GM12878 (cell line): ENCODE data around the gene CACNG5. TPM values are rescaled to one million over a fixed set of nuclear protein-coding genes. Genes with fewer than 3 reads are reported as not detected.

Source experiments
- ATAC-seq: fragments of 200-7000 bp; cut with Tn5 transposase; 3 replicates; pipeline ENCODE4 v1.9.1; 2020; ENCODE audit warnings: mild to moderate bottlenecking, moderate library complexity
- BruUV-seq: library from RNA; stranded (reverse); fragments of 400-500 nt; replicated peaks from 2 replicates; lab custom pipeline; 2021; lab: Mats Ljungman, UMichigan
- CTCF ChIA-PET: fragments of 300-600 bp; sonication (Branson Sonifier 250); formaldehyde crosslinking; extraction: SDS; loops from one replicate; lab custom pipeline; 2021; ENCODE audit warnings: inconsistent platforms; lab: Yijun Ruan, JAX
- POLR2A ChIA-PET: fragments of 350-600 bp; formaldehyde crosslinking; extraction: SDS; loops from one replicate; lab custom pipeline; 2021; ENCODE audit warnings: inconsistent platforms; lab: Charles Lee
- RAD21 ChIA-PET: fragments of 300-600 bp; sonication (Branson Sonifier 250); formaldehyde crosslinking; loops from one replicate; lab custom pipeline; 2023; ENCODE audit warnings: antibody characterized with exemption; ENCODE audit not compliant: unreplicated experiment; lab: Charles Lee
- SMC1A ChIA-PET: fragments of 300-600 bp; sonication (Branson Sonifier 250); formaldehyde crosslinking; loops from one replicate; lab custom pipeline; 2023; ENCODE audit not compliant: unreplicated experiment, uncharacterized antibody; lab: Charles Lee
- DNase-seq: peaks from one replicate; pipeline ENCODE4 v3.0.0-alpha.2; 2011; ENCODE audit warnings: low read depth, low spot score
- FAIRE-seq: peaks from 3 replicates; lab custom pipeline; 2011; peaks lifted over from hg19 to GRCh38; lab: Jason Lieb, UNC
- H2AFZ ChIP-seq: 2 replicates; pipeline ENCODE4 v1.6.0; 2011; ENCODE audit warnings: low read depth, low read length, control low read depth; ENCODE audit not compliant: control insufficient read depth
- H3K27ac ChIP-seq: 2 replicates; pipeline ENCODE4 v1.5.1; 2011; ENCODE audit warnings: control low read depth; ENCODE audit not compliant: control insufficient read depth, insufficient read depth
- H3K27me3 ChIP-seq, 2 experiments: replicated peaks in 1 of 2; 2 replicates each; pipeline versions ENCODE4 v1.6.0 to v1.6.1; 2011; ENCODE audit warnings: low read length in 1 of 2; ENCODE audit not compliant: control insufficient read depth in 2 of 2, insufficient read depth in 2 of 2
- H3K36me3 ChIP-seq, 2 experiments: 2 replicates each; pipeline ENCODE4 v1.5.1; 2011; ENCODE audit warnings: low read length in 1 of 2; ENCODE audit not compliant: control insufficient read depth in 2 of 2, insufficient read depth in 2 of 2
- H3K4me1 ChIP-seq: 2 replicates; pipeline ENCODE4 v1.6.1; 2011; ENCODE audit warnings: mild to moderate bottlenecking, low read length, moderate library complexity, mixed read lengths; ENCODE audit not compliant: control insufficient read depth, insufficient read depth
- H3K4me2 ChIP-seq: 2 replicates; pipeline ENCODE4 v1.6.0; 2011; ENCODE audit warnings: control low read depth; ENCODE audit not compliant: control insufficient read depth, insufficient read depth
- H3K4me3 ChIP-seq: fragments of 200-600 bp; sonication (generic); 2 replicates; pipeline ENCODE4 v1.5.1; 2016
- H3K79me2 ChIP-seq: 2 replicates; pipeline ENCODE4 v1.6.0; 2011; ENCODE audit warnings: low read length; ENCODE audit not compliant: control insufficient read depth, insufficient read depth
- H3K9ac ChIP-seq: 2 replicates; pipeline ENCODE4 v1.8.0; 2011; ENCODE audit warnings: low read length, control low read depth, mixed read lengths; ENCODE audit not compliant: control insufficient read depth, insufficient read depth
- H3K9me3 ChIP-seq: replicated peaks from 3 replicates; pipeline ENCODE4 v1.5.1; 2011; ENCODE audit warnings: mild to moderate bottlenecking, low read length; ENCODE audit not compliant: control insufficient read depth, insufficient read depth
- H4K20me1 ChIP-seq: 2 replicates; pipeline ENCODE4 v1.6.0; 2011; ENCODE audit not compliant: control insufficient read depth, insufficient read depth
- ASH2L ChIP-seq: fragments of 300-600, 200-600 bp; sonication (generic); IDR thresholded peaks from 2 replicates; pipeline ENCODE4 v1.6.1; 2017; ENCODE audit warnings: low read depth, mild to moderate bottlenecking, borderline replicate concordance
- BRCA1 ChIP-seq: IDR thresholded peaks from 2 replicates; pipeline ENCODE4 v1.6.1; 2011; ENCODE audit warnings: low read depth, low read length, improper control_type of control experiment
- CHD1 ChIP-seq: IDR thresholded peaks from 2 replicates; pipeline ENCODE4 v1.6.1; 2012; ENCODE audit warnings: low read depth, low read length, improper control_type of control experiment
- CUX1 ChIP-seq: IDR thresholded peaks from 2 replicates; pipeline ENCODE4 v1.6.1; 2012; ENCODE audit warnings: improper control_type of control experiment, low read depth, low read length; ENCODE audit not compliant: insufficient replicate concordance
- ELK1 ChIP-seq: IDR thresholded peaks from 2 replicates; pipeline ENCODE4 v1.6.1; 2012; ENCODE audit warnings: low read depth, low read length, improper control_type of control experiment
- ESRRA ChIP-seq: IDR thresholded peaks from 2 replicates; pipeline ENCODE4 v1.6.1; 2012; ENCODE audit warnings: mild to moderate bottlenecking, low read length, improper control_type of control experiment
- EZH2 ChIP-seq: IDR thresholded peaks from 2 replicates; pipeline ENCODE4 v1.6.1; 2012; ENCODE audit warnings: low read depth, mild to moderate bottlenecking, control low read depth, inconsistent platforms, low read length, borderline replicate concordance; ENCODE audit not compliant: control insufficient read depth
- HCFC1 ChIP-seq: fragments of 150-350 bp; IDR thresholded peaks from 2 replicates; pipeline ENCODE4 v1.6.1; 2014; ENCODE audit warnings: low read length
- NFXL1 ChIP-seq: fragments of 450-650 bp; IDR thresholded peaks from 2 replicates; pipeline ENCODE4 v1.6.1; 2017; ENCODE audit warnings: antibody characterized with exemption, mild to moderate bottlenecking, borderline replicate concordance
- NFYA ChIP-seq: IDR thresholded peaks from 2 replicates; pipeline ENCODE4 v1.6.1; 2011; ENCODE audit warnings: low read depth, mild to moderate bottlenecking, low read length, improper control_type of control experiment, borderline replicate concordance
- PAX8 ChIP-seq: fragments of 450-650 bp; IDR thresholded peaks from 2 replicates; pipeline ENCODE4 v1.6.1; 2017; ENCODE audit warnings: mild to moderate bottlenecking, moderate library complexity
- SMAD1 ChIP-seq: fragments of 450-650 bp; IDR thresholded peaks from 2 replicates; pipeline ENCODE4 v1.6.1; 2018; ENCODE audit warnings: mild to moderate bottlenecking, low read depth; ENCODE audit not compliant: partially characterized antibody
- TARDBP ChIP-seq: IDR thresholded peaks from 2 replicates; pipeline ENCODE4 v1.6.1; 2016; ENCODE audit warnings: borderline replicate concordance
- TCF3 ChIP-seq: IDR thresholded peaks from 2 replicates; pipeline ENCODE4 v1.6.1; 2012; ENCODE audit warnings: low read depth, mild to moderate bottlenecking, low read length, borderline replicate concordance; ENCODE audit not compliant: insufficient read depth
- WRNIP1 ChIP-seq: IDR thresholded peaks from 2 replicates; pipeline ENCODE4 v1.6.1; 2011; ENCODE audit warnings: low read depth, low read length, improper control_type of control experiment, borderline replicate concordance
- ZNF207 ChIP-seq: fragments of 450-650 bp; IDR thresholded peaks from 2 replicates; pipeline ENCODE4 v1.6.1; 2014; ENCODE audit warnings: antibody characterized with exemption, mild to moderate bottlenecking, borderline replicate concordance
- ZNF274 ChIP-seq: IDR thresholded peaks from one replicate; pipeline ENCODE4 v1.8.0; 2011; ENCODE audit not compliant: insufficient read length, insufficient read depth
- ZZZ3 ChIP-seq: IDR thresholded peaks from 2 replicates; pipeline ENCODE4 v1.6.1; 2011; ENCODE audit warnings: low read depth; ENCODE audit not compliant: control insufficient read depth, insufficient read length
- WGBS: methylation state at CpG from one replicate; pipeline ENCODE4 v1.1.6; 2016; ENCODE audit warnings: low lambda C conversion rate; ENCODE audit not compliant: insufficient replicate concordance, insufficient coverage; ENCODE audit errors: missing lambda C conversion rate; 5-methylcytosine and 5-hydroxymethylcytosine counted together
- in situ Hi-C: fragments of 300-500 bp; cut with MboI; formaldehyde crosslinking; loops from 9 replicates; pipeline ENCODE4 v1.14.3; 2018; ENCODE audit warnings: mixed read lengths
- intact Hi-C: fragments of 100-400 bp; cut with micrococcal nuclease; formaldehyde crosslinking; loops from one replicate; pipeline ENCODE4 v1.14.2; 2022; ENCODE audit not compliant: unreplicated experiment
- polyA plus RNA-seq, 11 experiments: library from polyadenylated mRNA; depleted of rRNA in 4 of 11; unstranded in 6 of 11; stranded (reverse) in 5 of 11; fragments of >200 nt; fragmentation: Nextera tagmentation in 4 of 11; fragmentation: Illumina TruSeq in 1 of 11; extraction: Ambion mirVana in 4 of 11; extraction: Trizol in 1 of 11; gene quantifications; 1 replicate in 1 of 11; 2 replicates in 10 of 11; pipeline versions ENCODE4 v1.2.1 to v1.2.3, GENCODE V29; 2011 to 2016; ENCODE audit warnings: inconsistent platforms in 2 of 11, missing spikeins in 2 of 11, low read depth in 1 of 11
- total RNA-seq, 4 experiments: library from RNA; depleted of rRNA in 3 of 4; stranded (reverse); fragments of >200 nt in 3 of 4; fragmentation: Illumina TruSeq in 1 of 4; extraction: Trizol in 1 of 4; gene quantifications; 2 replicates each; pipeline versions ENCODE4 v1.2.1 to v1.2.3, GENCODE V29; 2013 to 2021

Gene CACNG5
- total and polyA plus RNA-seq, 10 of the 15 experiments (the other 5 are each of a cell fraction or from before 2014, with no cell fraction given): not detected

GRCh38 chr17:66884931-66885330 is 50.0 kb downstream of the CACNG5 start:
- H3K27me3 ChIP-seq: no peaks in the 10 kb centered on the region
- in situ Hi-C loops: no loop called here
- no peak for FAIRE-seq
- no peaks in the 10 kb centered on the region for H3K9me3 ChIP-seq
- WGBS: 46% methylated on average over 16 of the region's 16 CpGs
- no peak overlapping the region for H3K9ac ChIP-seq
- H4K20me1 ChIP-seq: no peaks in the 10 kb centered on the region
- intact Hi-C loops: no loop called here
- ChIA-PET CTCF (no interaction called here), RAD21 (no interaction called here), SMC1A (no interaction called here), POLR2A (no interaction called here)
- no peak overlapping the region for H3K4me2 ChIP-seq
- H2AFZ ChIP-seq: no peak overlapping the region
- TF ChIP-seq ELK1: no peak
- no peak for TF ChIP-seq EZH2
- TF ChIP-seq ASH2L: no peak
- TF ChIP-seq TCF3: no peak
- no peak for TF ChIP-seq PAX8
- TF ChIP-seq TARDBP: no peak
- TF ChIP-seq ZNF207: no peak
- TF ChIP-seq ZNF274: no peak
- TF ChIP-seq SMAD1: no peak
- TF ChIP-seq ZZZ3: no peak
- no peak for TF ChIP-seq CHD1
- no peak for TF ChIP-seq CUX1
- TF ChIP-seq NFXL1: no peak
- no peak for TF ChIP-seq ESRRA
- TF ChIP-seq NFYA: no peak
- no peak for TF ChIP-seq HCFC1
- no peak for TF ChIP-seq BRCA1
- TF ChIP-seq WRNIP1: no peak
- DNase-seq: no peak
- no peak overlapping the region for H3K27ac ChIP-seq
- BruUV-seq: no TSS peak
- H3K36me3 ChIP-seq: no peaks in the 10 kb centered on the region
- ATAC-seq: no peak
- no peaks in the 10 kb centered on the region for H3K79me2 ChIP-seq
- no peak overlapping the region for H3K4me3 ChIP-seq
- H3K4me1 ChIP-seq: no peaks in the 10 kb centered on the region
